Measurements from ENCODE around the gene CLIC3. TPM values are rescaled to one million over a fixed set of nuclear protein-coding genes. Genes with fewer than 3 reads are reported as not detected.

The CLIC3 gene
- total RNA-seq, 4 donors from 2014 or later, result 1.2 to 120 (median 38.0) TPM

- Histone ChIP-seq H3K27me3 (no peaks in the 10 kb centered on the region), H3K27ac (peak overlapping the region in 3 of 4 donors; percentile 42 to 88 (median 52)), H3K9me3 (no peaks in the 10 kb centered on the region), H3K4me3 (no peak overlapping the region), H3K36me3 (no peaks in the 10 kb centered on the region), H3K4me1 (peaks cover 0 to 47% (median 20%) of the 10 kb centered on the region in 4 donors)
- 73 to 88% methylated on average over 23 to 38 of the region's 44 CpGs for WGBS, 2 donors
- no peak for DNase-seq (ENCODE audit: low spot score in 2 of 2)
- TF ChIP-seq POLR2A (IDR thresholded peaks at IDR 0.05) (no peak), EP300 (IDR thresholded peaks at IDR 0.05) (no peak)
- TF ChIP-seq, protein P1, sequence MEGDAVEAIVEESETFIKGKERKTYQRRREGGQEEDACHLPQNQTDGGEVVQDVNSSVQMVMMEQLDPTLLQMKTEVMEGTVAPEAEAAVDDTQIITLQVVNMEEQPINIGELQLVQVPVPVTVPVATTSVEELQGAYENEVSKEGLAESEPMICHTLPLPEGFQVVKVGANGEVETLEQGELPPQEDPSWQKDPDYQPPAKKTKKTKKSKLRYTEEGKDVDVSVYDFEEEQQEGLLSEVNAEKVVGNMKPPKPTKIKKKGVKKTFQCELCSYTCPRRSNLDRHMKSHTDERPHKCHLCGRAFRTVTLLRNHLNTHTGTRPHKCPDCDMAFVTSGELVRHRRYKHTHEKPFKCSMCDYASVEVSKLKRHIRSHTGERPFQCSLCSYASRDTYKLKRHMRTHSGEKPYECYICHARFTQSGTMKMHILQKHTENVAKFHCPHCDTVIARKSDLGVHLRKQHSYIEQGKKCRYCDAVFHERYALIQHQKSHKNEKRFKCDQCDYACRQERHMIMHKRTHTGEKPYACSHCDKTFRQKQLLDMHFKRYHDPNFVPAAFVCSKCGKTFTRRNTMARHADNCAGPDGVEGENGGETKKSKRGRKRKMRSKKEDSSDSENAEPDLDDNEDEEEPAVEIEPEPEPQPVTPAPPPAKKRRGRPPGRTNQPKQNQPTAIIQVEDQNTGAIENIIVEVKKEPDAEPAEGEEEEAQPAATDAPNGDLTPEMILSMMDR (IDR thresholded peaks at IDR 0.05), result no peak
These were observed 43.2 kb downstream of the CLIC3 start for GRCh38 chr9:136952876-136953770.

DNA sequence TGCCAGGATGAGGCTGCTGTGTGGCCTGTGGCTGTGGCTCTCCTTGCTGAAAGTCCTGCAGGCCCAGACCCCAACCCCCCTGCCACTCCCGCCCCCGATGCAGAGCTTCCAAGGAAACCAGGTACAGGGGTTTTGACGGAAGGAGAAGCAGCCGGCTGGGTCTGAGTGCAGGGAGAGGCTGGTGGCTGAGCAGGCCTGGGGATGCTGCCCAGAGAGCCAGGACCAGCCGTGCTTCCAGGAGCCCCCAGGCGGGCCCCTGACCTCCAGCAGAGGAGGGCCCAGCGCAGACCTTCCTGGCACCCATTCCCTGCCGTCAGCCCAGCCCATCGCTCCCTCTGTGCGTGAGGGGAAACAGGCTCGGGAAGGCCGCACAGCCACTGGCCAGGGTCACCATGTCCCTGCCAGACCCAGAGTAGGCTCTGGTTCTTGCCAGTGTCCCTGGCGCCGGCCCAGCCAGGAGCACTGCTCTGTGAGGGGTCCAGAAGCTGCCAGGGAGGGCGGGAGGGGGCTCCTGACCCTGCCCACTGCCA is 44.0 kb downstream of the CLIC3 start:
- no peak for DNase-seq (ENCODE audit: low spot score in 2 of 2)
- H3K4me3 ChIP-seq, result no peak overlapping the region
- peaks cover 0 to 54% (median 28%) of the 10 kb centered on the region in 4 donors for H3K4me1 ChIP-seq
- no peaks in the 10 kb centered on the region for H3K9me3 ChIP-seq
- 45 to 47% methylated on average over 9 to 12 of the region's 15 CpGs for WGBS, 2 donors
- no peaks in the 10 kb centered on the region for H3K27me3 ChIP-seq
- no peaks in the 10 kb centered on the region for H3K36me3 ChIP-seq
- H3K27ac ChIP-seq, result peak overlapping the region; percentile 42 to 88 (median 56)
- TF ChIP-seq POLR2A (IDR thresholded peaks at IDR 0.05) (no peak), EP300 (IDR thresholded peaks at IDR 0.05) (no peak)
- TF ChIP-seq, protein P1 (IDR thresholded peaks at IDR 0.05), result no peak

GRCh38 chr9:136951541-136952320 is 44.6 kb downstream of the CLIC3 start, which contains the start of gene LCN12:
Gene LCN12 (plus strand): TSS chr9:136952273. CDS start chr9:136952328, 55 bp downstream.
- DNase-seq (ENCODE audit: low spot score in 2 of 2), result no peak
- Histone ChIP-seq H3K4me1 (peaks cover 0 to 60% (median 34%) of the 10 kb centered on the region in 4 donors), H3K27me3 (no peaks in the 10 kb centered on the region), H3K27ac (peak within 1 kb of the TSS; percentile 59 to 92 (median 88)), H3K4me3 (no peak within 1 kb of the TSS), H3K9me3 (no peaks in the 10 kb centered on the region), H3K36me3 (no peaks in the 10 kb centered on the region)
- no peak for TF ChIP-seq POLR2A (IDR thresholded peaks at IDR 0.05)
- TF ChIP-seq, protein P1 (IDR thresholded peaks at IDR 0.05), result no peak
- no peak for TF ChIP-seq EP300 (IDR thresholded peaks at IDR 0.05)
- WGBS, 2 donors, result 53 to 64% methylated on average over 9 to 14 of the region's 14 CpGs

DNA sequence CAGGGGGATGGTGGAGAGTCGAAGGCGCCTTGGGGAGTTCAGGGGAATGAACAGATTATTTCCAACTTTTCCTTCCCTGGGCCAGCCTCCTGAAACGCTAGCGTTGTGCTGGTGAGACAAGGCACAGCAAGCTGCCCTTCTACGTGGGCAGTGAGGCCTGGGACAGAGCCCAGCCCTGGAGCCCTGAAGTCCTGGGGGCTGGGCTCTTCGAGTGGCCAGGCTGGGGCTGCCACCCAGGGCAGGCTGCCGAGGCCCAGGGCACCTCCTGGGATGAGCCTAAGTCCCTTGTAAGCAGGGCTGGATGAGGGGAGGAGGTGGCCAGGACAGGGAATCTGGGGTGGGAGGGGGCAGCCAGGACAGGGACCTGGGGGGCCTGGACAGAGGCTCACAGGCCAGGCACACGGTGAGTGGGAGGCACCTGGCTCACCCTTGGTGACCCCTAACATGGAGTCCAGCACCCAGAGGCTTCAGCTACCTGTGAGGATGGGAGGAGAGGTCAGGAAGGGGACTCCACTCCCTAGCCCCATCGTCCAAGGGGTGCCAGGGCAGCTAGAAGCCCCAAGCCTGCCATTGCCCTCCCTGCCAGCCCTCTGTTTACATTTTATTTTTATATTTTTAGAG is 45.6 kb downstream of the CLIC3 start:
- no peak for TF ChIP-seq POLR2A (IDR thresholded peaks at IDR 0.05)
- TF ChIP-seq, protein P1 (IDR thresholded peaks at IDR 0.05), result no peak
- no peak for TF ChIP-seq EP300 (IDR thresholded peaks at IDR 0.05)
- Histone ChIP-seq H3K27me3 (no peaks in the 10 kb centered on the region), H3K9me3 (no peaks in the 10 kb centered on the region), H3K27ac (peak overlapping the region; percentile 59 to 92 (median 88)), H3K36me3 (no peaks in the 10 kb centered on the region), H3K4me1 (peaks cover 0 to 70% (median 35%) of the 10 kb centered on the region in 4 donors), H3K4me3 (peak overlapping the region in 3 of 4 donors; percentile 65 to 74 (median 68))
- 26 to 27% methylated on average over 7 to 9 of the region's 9 CpGs for WGBS, 2 donors
- no peak for DNase-seq (ENCODE audit: low spot score in 2 of 2)
